Raji (cell line): ENCODE results near the gene SPATA12.

Experiments
- POLR2A ChIP-seq: IDR thresholded peaks from 2 replicates; pipeline ENCODE4 v1.6.1; 2011; ENCODE audit warnings: low read depth, low read length, control low read depth; ENCODE audit not compliant: insufficient read depth

The SPATA12 gene

DNA sequence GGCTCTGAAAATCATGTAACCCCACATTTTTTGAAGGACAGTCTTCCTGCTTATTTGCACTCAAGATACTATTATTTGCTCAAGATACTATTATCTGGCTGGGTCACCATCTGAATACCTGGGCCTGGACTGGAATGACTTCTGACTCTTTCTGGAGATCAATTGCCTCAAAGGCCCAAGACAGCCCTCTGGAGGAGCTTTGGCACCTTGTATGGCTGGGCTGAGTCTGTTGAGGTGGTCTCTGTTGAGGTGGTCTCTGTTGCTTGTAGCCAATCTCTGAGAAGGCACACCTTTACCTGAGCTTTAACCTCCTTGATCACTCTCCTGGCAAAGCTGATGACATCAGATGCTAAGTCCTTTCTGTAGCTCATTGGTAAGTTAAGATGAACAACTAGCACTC lies 33.0 kb downstream of the SPATA12 start:
- no peak for TF ChIP-seq POLR2A

DNA sequence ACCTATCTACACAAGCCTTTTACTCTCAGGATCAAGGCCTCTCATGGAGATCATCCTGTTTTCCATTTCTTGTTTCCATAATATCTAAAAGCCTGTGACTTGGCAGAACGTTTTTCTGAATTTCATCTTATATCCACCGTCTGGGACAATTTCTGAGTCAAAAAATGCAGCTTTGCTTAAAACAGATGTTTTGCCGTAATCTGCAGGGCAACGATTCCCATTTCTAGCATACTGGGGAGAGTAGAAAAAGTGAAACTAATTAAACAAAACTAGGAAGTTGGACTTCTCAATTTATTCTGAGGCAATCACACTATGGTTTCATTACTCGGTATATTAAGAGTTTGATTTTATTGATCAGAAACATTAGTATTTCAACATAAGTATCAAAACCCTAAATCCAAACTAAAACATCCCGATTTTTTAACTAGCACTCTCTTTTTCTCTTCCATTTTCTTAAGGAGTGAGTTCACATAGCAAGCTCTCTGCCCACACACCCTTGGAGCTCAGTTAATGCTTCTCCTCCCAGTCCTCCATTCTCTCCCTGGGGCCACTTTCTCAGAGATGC lies 33.6 kb downstream of the SPATA12 start:
- no peak for TF ChIP-seq POLR2A

DNA sequence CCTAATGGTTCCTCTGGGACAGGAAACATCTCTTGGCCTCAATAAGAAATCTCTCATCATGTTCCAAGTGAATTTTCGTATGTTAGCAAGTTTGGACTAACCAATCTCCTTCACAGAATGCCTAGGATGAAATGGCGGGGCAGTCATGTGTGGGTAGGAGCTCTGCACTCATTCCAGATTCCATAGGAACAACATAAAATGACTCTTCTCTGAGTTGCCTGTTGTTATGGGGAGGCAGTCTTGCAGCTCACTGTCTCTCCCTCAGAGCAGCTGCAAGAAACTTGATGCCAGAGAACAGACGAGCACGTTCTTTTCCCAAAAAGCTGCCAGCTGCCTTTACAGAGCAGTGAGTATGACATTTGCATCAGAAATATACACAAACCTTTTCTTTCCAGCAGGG lies 34.1 kb downstream of the SPATA12 start:
- no peak for TF ChIP-seq POLR2A

DNA sequence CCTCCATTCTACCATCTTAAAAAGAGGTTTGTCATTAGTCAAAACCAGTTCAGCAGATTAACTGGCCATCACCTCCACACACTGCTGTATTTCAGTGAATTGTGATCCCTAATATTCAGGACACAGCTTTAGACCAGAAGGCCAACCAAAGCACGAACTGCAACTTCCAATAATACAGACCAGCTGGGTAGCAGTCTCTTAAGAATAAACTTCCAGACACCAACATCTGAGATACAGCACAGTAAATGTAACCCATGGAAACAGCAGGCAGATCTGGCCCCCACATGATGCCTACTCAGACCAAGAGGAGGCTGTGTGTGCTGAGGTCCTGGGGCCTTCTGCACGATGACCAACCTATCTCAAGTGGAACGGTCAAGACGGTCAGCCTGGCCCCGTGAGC lies 34.9 kb downstream of the SPATA12 start:
- TF ChIP-seq POLR2A, result no peak

DNA sequence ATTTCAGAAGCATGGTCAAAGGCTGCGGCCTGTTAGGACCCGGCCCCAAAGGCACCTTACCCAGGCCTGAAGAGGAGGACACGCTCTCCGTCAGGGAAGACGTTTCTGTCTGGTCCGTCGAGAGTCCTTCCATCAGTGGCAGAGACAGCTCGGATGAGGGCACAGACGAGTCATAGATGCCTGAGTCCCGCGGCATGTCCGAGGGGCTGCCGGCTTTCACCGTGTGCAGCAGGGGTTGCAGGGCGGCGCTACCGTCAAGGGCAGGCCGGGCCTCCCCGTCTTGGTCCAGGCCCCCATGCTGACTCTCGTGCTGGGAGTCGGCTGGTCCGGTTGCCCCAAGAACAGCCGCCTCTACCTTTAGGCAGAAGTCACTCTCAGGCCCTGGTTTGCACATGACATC lies 37.1 kb downstream of the SPATA12 start:
- TF ChIP-seq POLR2A, result no peak

DNA sequence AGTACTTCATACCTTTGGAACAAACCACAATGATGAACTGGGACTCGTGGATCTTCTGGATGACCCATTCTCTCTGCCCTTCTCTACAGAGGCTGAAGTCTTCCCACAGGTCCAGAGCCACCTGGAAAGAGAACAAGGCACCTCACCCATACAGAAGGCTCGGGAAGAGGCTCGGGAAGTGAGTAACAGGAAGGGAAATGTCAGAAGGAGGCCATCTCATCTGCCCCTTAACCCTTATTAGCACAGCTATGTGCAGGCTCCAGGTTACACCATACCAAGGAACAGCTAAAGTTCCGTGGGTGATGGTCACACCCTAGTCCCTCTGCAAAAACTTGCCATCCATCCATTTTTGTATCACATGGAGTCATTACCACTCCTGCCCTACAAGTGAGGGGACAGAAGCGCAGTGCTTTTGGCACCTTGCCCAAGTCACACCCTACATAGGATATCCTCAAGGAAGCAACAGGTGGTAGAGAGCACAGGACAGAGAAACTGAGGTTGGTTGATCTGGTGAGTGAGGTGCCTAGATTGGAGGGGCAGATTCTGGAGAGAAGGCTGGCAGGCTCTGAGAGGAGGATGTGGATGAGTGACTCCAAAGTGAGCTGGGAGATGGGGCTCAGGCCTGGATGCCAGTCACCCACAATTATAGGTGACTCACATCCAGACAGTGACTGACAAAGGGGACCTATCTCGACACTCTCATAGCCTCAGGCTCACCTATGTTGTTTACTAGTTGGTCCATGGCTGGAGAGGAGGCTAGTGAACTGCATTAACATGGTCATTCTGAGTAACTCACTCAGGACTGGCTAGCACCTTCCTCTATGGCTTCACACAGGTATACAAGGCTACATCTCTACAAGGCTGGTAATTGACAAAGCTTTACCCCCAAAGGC lies 38.2 kb downstream of the SPATA12 start:
- TF ChIP-seq POLR2A, result no peak

DNA sequence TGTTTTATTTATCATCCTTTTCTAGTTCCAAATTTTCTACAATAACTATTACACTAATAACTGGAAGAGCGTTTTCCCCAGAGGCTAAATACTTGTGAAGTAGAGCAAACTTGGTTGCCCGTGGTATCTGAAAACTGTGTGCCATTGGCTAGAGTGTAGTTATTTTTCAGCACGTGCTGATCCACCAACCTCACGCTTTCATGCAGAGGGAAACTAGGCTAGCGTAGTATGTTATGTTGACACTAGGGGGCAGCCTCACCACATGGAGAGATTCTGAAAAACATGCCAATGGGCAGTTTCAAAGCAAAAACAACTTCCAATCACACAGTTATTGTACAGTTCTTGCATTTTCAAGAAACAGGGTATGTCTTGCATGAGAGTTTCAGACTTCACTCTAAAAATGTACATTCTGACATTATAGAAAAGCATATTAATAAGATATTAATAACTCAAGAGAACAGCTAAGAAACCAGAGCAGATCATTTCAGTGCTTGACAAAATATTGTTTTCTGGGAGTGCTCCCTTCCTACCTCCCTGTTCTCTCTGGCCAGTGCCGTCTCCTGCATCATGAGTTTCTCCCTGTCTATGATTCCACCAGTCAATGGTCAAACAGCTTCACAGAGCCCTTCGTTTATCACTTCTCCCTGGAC lies 39.7 kb downstream of the SPATA12 start:
- TF ChIP-seq POLR2A, result no peak

DNA sequence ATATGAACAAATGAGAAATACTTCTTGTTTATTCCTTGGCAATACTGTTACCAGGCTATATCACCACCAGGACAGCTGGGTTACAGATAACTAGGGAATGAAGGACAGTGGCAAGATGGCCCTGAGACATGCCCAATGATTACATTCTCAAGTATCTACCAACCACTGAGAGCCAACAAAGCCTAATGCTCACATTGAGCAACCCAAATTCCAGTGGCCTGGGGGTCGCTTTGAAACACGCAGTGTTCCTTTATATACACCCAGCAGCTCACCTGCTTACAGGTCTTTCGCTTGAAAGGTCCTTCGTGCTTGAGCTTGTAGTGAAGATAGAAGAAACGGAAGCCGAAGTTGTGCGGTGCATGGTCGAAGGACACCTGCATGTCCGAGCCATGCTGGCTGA lies 45.1 kb downstream of the SPATA12 start:
- TF ChIP-seq POLR2A, result no peak

DNA sequence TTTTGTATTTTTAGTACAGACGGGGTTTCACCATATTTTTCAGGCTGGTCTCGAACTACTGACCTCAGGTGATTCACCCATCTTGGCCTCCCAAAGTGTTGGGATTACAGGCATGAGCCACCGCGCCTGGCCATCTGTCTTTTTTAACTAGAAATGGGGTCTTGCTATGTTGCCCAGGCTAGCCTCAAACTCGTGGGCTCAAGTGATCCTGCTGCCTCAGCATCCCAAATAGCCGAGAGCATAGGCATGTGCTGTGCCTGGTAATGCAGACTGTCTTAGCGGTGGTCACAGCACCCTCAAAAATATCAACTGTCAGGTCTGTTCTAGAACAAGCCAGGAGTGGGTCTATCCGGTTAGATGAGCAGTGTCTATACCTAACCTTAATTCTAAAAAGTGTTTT lies 48.2 kb downstream of the SPATA12 start:
- TF ChIP-seq POLR2A, result no peak

DNA sequence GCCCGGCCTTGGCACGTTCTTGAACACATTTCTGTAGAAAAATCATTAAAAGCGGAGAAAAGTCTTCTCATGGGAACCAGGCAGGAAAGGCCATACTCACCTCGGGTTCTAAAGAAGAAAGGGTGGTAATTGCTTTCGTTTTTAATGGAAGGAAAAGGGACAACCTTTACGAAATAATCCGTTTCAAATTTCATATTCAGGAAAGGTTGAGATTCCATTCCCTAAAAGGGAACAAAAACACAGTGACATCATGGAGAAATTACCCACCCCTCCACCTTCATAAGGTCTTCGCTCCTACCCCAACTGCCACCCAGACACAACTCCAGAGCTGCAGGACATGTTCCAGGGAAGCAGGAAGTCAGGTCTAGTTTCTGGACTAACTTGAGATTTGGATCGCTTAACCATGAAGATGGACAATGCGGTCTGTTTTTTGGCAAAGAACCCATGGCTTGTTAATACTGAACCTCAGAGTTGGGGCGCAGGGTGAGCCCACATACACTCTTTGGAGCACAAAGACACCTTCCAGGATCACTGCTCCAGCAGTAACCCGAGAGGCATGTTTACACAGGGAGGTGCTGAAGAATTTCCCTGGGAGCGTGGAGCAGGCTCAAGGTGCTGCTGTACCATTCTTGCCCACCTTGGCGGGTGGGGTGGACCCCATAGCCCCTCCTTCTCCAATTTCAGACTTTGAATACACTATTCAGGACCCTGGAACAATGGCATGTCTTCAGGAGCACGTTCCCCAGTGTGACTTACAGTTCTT lies 49.2 kb downstream of the SPATA12 start:
- TF ChIP-seq POLR2A, result no peak

DNA sequence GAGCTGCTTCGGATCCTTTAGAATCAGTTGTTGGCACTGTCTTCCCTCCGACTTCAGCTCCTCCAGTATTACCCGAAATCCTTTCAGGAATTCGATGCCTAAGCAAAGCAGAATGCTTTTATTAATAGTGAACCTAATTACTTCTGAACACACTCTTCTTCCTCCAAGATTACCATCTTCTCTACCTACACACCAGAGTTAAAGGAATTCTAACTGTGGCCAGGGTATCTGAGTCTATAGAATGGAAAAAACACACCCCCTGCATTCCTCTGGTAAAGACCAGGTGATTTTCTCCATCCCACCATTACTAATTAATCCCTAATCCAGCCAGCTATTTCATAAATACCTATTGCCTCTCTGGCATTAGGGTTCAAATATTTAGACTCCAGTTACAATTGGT lies 49.8 kb downstream of the SPATA12 start:
- TF ChIP-seq POLR2A, result no peak

DNA sequence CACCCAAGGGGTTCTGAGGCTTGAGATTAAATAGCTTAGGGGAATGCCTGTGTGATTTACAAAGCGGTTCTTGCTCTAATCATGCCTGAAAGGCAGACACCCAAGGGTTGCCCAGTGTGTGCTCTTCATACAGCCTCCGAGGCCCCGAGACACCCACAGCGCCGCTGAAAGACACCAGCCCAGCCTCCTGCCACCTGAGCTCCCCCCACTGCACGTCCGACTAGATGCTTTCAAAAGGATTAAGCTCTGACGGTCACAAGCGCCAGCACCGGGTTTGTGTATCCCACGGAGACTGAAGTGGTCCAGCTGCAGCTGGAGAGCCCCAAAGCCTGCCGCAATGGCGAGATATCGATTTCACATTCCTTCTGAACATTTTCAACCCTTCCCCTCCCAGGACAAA lies 50.3 kb downstream of the SPATA12 start:
- no peak for TF ChIP-seq POLR2A

DNA sequence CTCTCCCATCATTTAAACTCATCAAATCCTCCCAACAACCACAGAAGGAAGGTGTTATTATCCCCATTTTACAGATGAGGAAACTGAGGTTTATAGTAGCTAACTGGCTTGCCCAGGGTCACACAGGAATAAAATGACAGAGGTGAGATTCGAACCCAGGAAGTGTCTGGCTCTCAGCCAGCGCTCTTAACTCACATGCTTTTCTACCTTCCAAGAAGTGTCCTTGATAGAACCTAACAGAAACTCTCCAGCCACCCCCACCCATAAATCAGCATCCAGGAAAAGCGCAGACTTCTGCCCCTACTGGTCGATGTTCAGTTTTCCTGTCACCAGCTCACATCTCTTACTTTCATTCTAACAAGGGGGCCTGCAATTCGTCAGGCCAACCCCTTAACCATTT lies 51.7 kb downstream of the SPATA12 start:
- no peak for TF ChIP-seq POLR2A

DNA sequence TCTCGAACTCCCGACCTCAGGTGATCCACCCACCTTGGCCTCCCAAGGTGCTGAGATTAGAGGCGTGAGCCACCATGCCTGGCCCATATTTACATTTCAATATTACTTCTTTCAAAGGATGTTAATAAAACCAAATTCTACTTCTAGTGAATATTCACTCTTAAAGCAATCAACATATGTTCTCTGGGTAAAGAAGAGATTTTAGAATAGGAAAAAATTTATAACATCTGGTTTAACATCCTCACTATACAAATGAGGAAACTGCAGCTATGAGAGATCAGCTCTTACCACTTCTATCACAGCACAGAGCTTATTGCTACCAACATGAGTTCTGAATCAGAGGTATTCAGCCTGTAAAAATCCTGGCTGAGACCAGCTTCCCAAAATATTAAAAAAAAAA lies 56.0 kb downstream of the SPATA12 start:
- TF ChIP-seq POLR2A, result no peak

DNA sequence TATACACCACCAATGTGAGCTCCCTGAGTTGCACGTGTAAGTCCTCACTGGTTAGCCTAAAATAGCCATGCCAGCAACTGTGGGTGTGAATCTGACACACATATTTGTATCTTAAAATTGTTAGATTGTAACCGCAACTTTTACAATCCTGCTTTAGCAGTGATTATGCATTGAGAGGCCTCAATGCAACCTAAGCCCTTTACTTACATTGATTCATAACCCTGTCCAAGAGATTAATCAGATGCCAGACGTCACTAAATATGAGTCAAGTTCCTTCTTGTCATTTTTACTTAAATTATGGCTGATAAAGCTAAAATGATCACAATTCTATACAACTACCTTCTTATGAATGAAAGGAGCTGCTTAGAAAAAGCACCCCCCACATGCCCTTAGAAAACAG lies 57.8 kb downstream of the SPATA12 start:
- no peak for TF ChIP-seq POLR2A
